NCI-H146 (cell line): Measurements from ENCODE around the gene ARHGAP33.

Experiments used
- DNase-seq: peaks from one replicate; lab custom pipeline; 2025; lab: John Stamatoyannopoulos, UW

The ARHGAP33 gene

GRCh38 chr19:35775298-35776101, at the start of gene ARHGAP33:
Gene ARHGAP33, plus strand, starts transcription at chr19:35775564. Its CDS starts 95 bp downstream, at chr19:35775659.
- DNase-seq: peak; percentile 99

GRCh38 chr19:35727053-35727955, 48.1 kb upstream of the ARHGAP33 start:
- DNase-seq: no peak

- DNase-seq: no peak
Observed at GRCh38 chr19:35727956-35728706, 47.2 kb upstream of the ARHGAP33 start.

GRCh38 chr19:35729021-35729420, 46.3 kb upstream of the ARHGAP33 start:
- DNase-seq: no peak

GRCh38 chr19:35729763-35730162, 45.6 kb upstream of the ARHGAP33 start:
- DNase-seq: no peak

- DNase-seq: no peak
Observed at GRCh38 chr19:35730326-35730725, 45.0 kb upstream of the ARHGAP33 start.

- DNase-seq: no peak
Observed at GRCh38 chr19:35731353-35731752, 44.0 kb upstream of the ARHGAP33 start.

- DNase-seq: no peak
Observed at GRCh38 chr19:35731779-35732405, 43.5 kb upstream of the ARHGAP33 start.

GRCh38 chr19:35732540-35733179, 42.7 kb upstream of the ARHGAP33 start:
- no peak for DNase-seq

GRCh38 chr19:35733180-35734125, 41.9 kb upstream of the ARHGAP33 start:
- no peak for DNase-seq

GRCh38 chr19:35734273-35734672, 41.1 kb upstream of the ARHGAP33 start:
- DNase-seq: no peak

GRCh38 chr19:35734889-35735288, 40.5 kb upstream of the ARHGAP33 start:
- no peak for DNase-seq

- no peak for DNase-seq
Observed at GRCh38 chr19:35736913-35737886, 38.2 kb upstream of the ARHGAP33 start.

GRCh38 chr19:35738021-35738886, 37.1 kb upstream of the ARHGAP33 start:
- no peak for DNase-seq

- no peak for DNase-seq
Observed at GRCh38 chr19:35738887-35739229, 36.5 kb upstream of the ARHGAP33 start.

- DNase-seq: no peak
Observed at GRCh38 chr19:35739275-35740107, 35.9 kb upstream of the ARHGAP33 start.

- DNase-seq: no peak
Observed at GRCh38 chr19:35740108-35740422, 35.3 kb upstream of the ARHGAP33 start.
